Fibroblast of pulmonary artery (primary cell): ENCODE data around the gene IL4R.
"Not testable (repeated sequence)": the region's sequence is repeated elsewhere in the genome, so short reads cannot be mapped to it uniquely, and the experiment has no call there.

Source experiments
- DNase-seq: peaks from one replicate; pipeline ENCODE4 v3.0.0-alpha.2; 2010; ENCODE audit warnings: low read depth
- H3K4me3 ChIP-seq: replicated peaks from 2 replicates; pipeline ENCODE4 v1.5.1; 2011; ENCODE audit warnings: low read depth, mild to moderate bottlenecking, control low read depth, low read length, moderate library complexity
- CTCF ChIP-seq: IDR thresholded peaks from 2 replicates; pipeline ENCODE4 v1.5.1; 2011; ENCODE audit warnings: mild to moderate bottlenecking, control low read depth, low read length, inconsistent platforms; ENCODE audit errors: missing control alignments

IL4R gene

GRCh38 chr16:27386674-27387073 is 72.9 kb downstream of the IL4R start:
- H3K4me3 ChIP-seq: no peak overlapping the region
- DNase-seq: no peak
- TF ChIP-seq CTCF: no peak

GRCh38 chr16:27387724-27388123 is 74.0 kb downstream of the IL4R start:
- no peak for DNase-seq
- no peak for TF ChIP-seq CTCF
- no peak overlapping the region for H3K4me3 ChIP-seq

DNA sequence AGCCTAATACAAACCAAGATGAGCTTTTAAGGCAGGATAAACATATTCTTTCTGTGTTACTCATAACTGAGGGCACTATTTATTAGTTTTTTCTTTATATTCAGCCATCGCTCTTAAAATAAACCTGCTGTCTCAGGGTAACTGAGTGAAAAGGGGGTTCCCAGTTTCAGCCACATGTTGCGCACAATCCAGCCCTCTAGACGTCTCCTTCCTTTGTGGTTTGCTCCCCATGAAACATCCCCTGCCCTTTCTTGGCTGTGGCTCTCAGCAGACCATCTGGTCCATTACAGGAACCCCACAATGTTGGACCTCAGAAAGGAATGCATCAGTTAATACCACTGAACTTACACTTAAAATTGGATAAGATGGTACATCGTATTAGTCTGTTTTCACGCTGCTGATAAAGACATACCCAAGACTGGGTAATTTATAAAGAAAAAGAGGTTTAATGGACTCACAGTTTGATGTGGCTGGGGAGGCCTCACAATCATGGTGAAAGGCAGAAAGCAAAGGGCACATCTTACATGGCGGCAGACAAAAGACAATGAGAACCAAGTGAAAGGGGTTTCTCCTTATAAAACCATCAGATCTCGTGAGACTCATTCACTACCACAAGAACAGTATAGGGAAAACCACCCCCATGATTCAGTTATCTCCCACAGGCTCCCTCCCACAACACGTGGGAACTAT is 75.6 kb downstream of the IL4R start:
- H3K4me3 ChIP-seq: no peak overlapping the region
- TF ChIP-seq CTCF: no peak
- no peak for DNase-seq

DNA sequence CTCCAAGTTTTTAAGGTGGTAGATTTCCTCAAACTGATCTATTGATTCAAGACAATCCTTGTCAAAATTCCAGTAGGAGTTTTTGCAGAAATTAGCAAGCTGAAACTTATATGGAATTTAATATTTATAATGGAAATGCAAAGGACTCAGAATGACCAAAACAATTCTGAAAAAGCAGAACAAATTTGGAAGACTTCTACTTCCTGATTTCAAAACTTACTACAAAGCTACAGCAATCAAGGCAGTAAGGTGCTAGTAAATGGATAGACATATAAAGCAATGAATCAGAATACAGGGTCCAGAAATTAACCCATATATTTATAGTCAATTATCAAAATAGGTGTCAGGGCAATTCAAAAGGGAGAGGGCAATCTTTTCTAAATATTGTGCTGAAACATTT is 76.4 kb downstream of the IL4R start:
- no peak for DNase-seq
- no peak for TF ChIP-seq CTCF

GRCh38 chr16:27392671-27393070 is 78.9 kb downstream of the IL4R start:
- no peak overlapping the region for H3K4me3 ChIP-seq
- TF ChIP-seq CTCF: no peak
- DNase-seq: no peak

More for the DNA sequence above, 76.4 kb downstream of the IL4R start:
- H3K4me3 ChIP-seq: no peak overlapping the region

- TF ChIP-seq CTCF: no peak
- H3K4me3 ChIP-seq: no peak overlapping the region
- no peak for DNase-seq
These were observed 80.7 kb downstream of the IL4R start for GRCh38 chr16:27394516-27394915.

- DNase-seq, H3K4me3 ChIP-seq: not testable (repeated sequence)
These were observed 84.6 kb downstream of the IL4R start for GRCh38 chr16:27398341-27398893.
